K562 (cell line): Measurements from ENCODE around the gene GJC2. TPM values are rescaled to one million over a fixed set of nuclear protein-coding genes. Genes with fewer than 3 reads are reported as not detected.
A peak's percentile ranks its signal among the peaks of the same experiment; 100 is the strongest.

Experiments used
- E2F3 ChIP-seq: fragments of 250-450 bp; sonication (Bioruptor Pico); IDR thresholded peaks from 2 replicates; pipeline ENCODE4 v1.4.0; 2020; ENCODE audit warnings: mild to moderate bottlenecking
- GABPA ChIP-seq: fragments of 200-800 bp; sonication (Bioruptor generic); conservative IDR thresholded peaks from 2 replicates; pipeline ENCODE4 v1.6.1; 2016; ENCODE audit warnings: low read depth, missing genetic modification characterization, missing compliant biosample characterization
- HIVEP1 ChIP-seq: fragments of 250-450 bp; sonication (Bioruptor Pico); IDR thresholded peaks from 2 replicates; pipeline ENCODE4 v1.4.0; 2020; ENCODE audit warnings: mild to moderate bottlenecking
- KDM5B ChIP-seq: fragments of 200-600 bp; sonication (generic); IDR thresholded peaks from 2 replicates; pipeline ENCODE4 v1.6.1; 2012; ENCODE audit warnings: low read depth, mild to moderate bottlenecking, moderate library complexity, low read length, control low read depth, inconsistent platforms; ENCODE audit not compliant: insufficient replicate concordance
- MCM3 ChIP-seq: fragments of 450-650 bp; IDR thresholded peaks from 2 replicates; pipeline ENCODE4 v1.6.1; 2016
- MTA3 ChIP-seq: fragments of 450-650 bp; formaldehyde crosslinking; IDR thresholded peaks from 2 replicates; pipeline ENCODE4 v1.6.1; 2017; ENCODE audit warnings: mild to moderate bottlenecking, borderline replicate concordance
- POLR3G ChIP-seq: IDR thresholded peaks from 2 replicates; pipeline ENCODE4 v1.6.1; 2011; ENCODE audit not compliant: insufficient read length, insufficient replicate concordance; ENCODE audit errors: extremely low read depth
- PREB ChIP-seq: sonication (generic); formaldehyde crosslinking; IDR thresholded peaks from 2 replicates; pipeline ENCODE4 v1.8.1; 2023; ENCODE audit warnings: mild to moderate bottlenecking, missing genetic modification reagents
- RB1 ChIP-seq: fragments of 450-650 bp; IDR thresholded peaks from 2 replicates; pipeline ENCODE4 v1.6.1; 2017; ENCODE audit warnings: low read depth, mild to moderate bottlenecking
- RBFOX2 ChIP-seq: fragments of 200-400 bp; formaldehyde crosslinking; IDR thresholded peaks from 2 replicates; pipeline ENCODE4 v1.6.1; 2017; ENCODE audit warnings: low read depth, mild to moderate bottlenecking, low read length, moderate library complexity
- RNF219 ChIP-seq: fragments of 250-450 bp; sonication (Bioruptor Pico); IDR thresholded peaks from 2 replicates; pipeline ENCODE4 v1.5.0; 2022; ENCODE audit warnings: mild to moderate bottlenecking
- SETDB1 ChIP-seq: IDR thresholded peaks from one replicate; pipeline ENCODE4 v1.6.1; 2012; ENCODE audit warnings: low read length, control low read depth, inconsistent platforms
- SIN3B ChIP-seq: fragments of 450-650 bp; IDR thresholded peaks from 2 replicates; pipeline ENCODE4 v1.6.1; 2017; ENCODE audit warnings: low read depth, mild to moderate bottlenecking, moderate library complexity
- SMARCA5 ChIP-seq: fragments of 450-650 bp; IDR thresholded peaks from 2 replicates; pipeline ENCODE4 v1.6.1; 2016
- SP1 ChIP-seq: sonication (generic); formaldehyde crosslinking; IDR thresholded peaks from 2 replicates; pipeline ENCODE4 v1.8.1; 2022; ENCODE audit warnings: mild to moderate bottlenecking, missing genetic modification reagents
- TCF3 ChIP-seq: sonication (generic); formaldehyde crosslinking; IDR thresholded peaks from 2 replicates; pipeline ENCODE4 v1.4.0; 2020; ENCODE audit warnings: mild to moderate bottlenecking, missing genetic modification reagents
- TRIM28 ChIP-seq: fragments of 450-650 bp; IDR thresholded peaks from 2 replicates; pipeline ENCODE4 v1.6.1; 2017
- ZFP30 ChIP-seq: fragments of 250-450 bp; sonication (Bioruptor Pico); IDR thresholded peaks from 2 replicates; pipeline ENCODE4 v1.8.0; 2022; ENCODE audit warnings: moderate library complexity, mild to moderate bottlenecking, inconsistent platforms, borderline replicate concordance
- ZKSCAN8 ChIP-seq: fragments of 200-800 bp; sonication (Bioruptor generic); IDR thresholded peaks from 2 replicates; pipeline ENCODE4 v1.6.1; 2016; ENCODE audit warnings: missing genetic modification characterization, missing compliant biosample characterization
- ZNF146 ChIP-seq: IDR thresholded peaks from one replicate; pipeline ENCODE4 v1.6.1; 2018; ENCODE audit warnings: missing compliant biosample characterization; ENCODE audit not compliant: unreplicated experiment
- ZNF311 ChIP-seq: fragments of 250-450 bp; sonication (Bioruptor Pico); IDR thresholded peaks from 2 replicates; pipeline ENCODE4 v1.4.0; 2020; ENCODE audit warnings: mild to moderate bottlenecking, moderate library complexity
- ZNF57 ChIP-seq: fragments of 450-650 bp; formaldehyde crosslinking; IDR thresholded peaks from 2 replicates; pipeline ENCODE4 v1.4.0; 2020; ENCODE audit warnings: mild to moderate bottlenecking, moderate library complexity
- ZNF696 ChIP-seq: fragments of 250-450 bp; sonication (Bioruptor Pico); conservative IDR thresholded peaks from 2 replicates; pipeline ENCODE4 v1.4.0; 2020; ENCODE audit warnings: mild to moderate bottlenecking, moderate library complexity
- polyA plus RNA-seq, 8 experiments: library from polyadenylated mRNA; depleted of rRNA in 4 of 8; stranded (reverse) in 5 of 8; unstranded in 3 of 8; fragments of >200 nt; fragmentation: Nextera tagmentation in 2 of 8; fragmentation: Illumina TruSeq in 1 of 8; extraction: Ambion mirVana in 2 of 8; extraction: Trizol in 1 of 8; gene quantifications; 2 replicates each; pipeline versions ENCODE4 v1.2.1 to v1.2.3, GENCODE V29; 2011 to 2014; ENCODE audit warnings: inconsistent platforms in 1 of 8, missing spikeins in 1 of 8
- total RNA-seq, 7 experiments: library from RNA; depleted of rRNA in 6 of 7; stranded (reverse); fragments of >200 nt in 6 of 7; fragmentation: Illumina TruSeq in 2 of 7; extraction: Trizol in 2 of 7; gene quantifications; 2 replicates each; pipeline versions ENCODE4 v1.2.1 to v1.2.3, GENCODE V29; 2011 to 2021; ENCODE audit warnings: low replicate concordance in 1 of 7
- TF ChIP-seq, protein P1 (sequence below): fragments of 450-650 bp; conservative IDR thresholded peaks from 2 replicates; pipeline ENCODE4 v1.6.1; 2016; ENCODE audit warnings: missing genetic modification characterization, low read depth, mild to moderate bottlenecking, missing compliant biosample characterization, moderate library complexity
- TF ChIP-seq, protein P2 (sequence below): fragments of 450-650 bp; IDR thresholded peaks from 2 replicates; pipeline ENCODE4 v1.6.1; 2016; ENCODE audit warnings: low read depth, mild to moderate bottlenecking, moderate library complexity

Gene GJC2
- total and polyA plus RNA-seq, 9 of the 15 experiments (the other 6 are each of a cell fraction or from before 2014, with no cell fraction given) = 0.03 to 0.62 (median 0.11) TPM; not detected in 2

GRCh38 chr1:228174482-228175315 is 25.0 kb downstream of the GJC2 start (continued):
- TF ChIP-seq, protein P1, sequence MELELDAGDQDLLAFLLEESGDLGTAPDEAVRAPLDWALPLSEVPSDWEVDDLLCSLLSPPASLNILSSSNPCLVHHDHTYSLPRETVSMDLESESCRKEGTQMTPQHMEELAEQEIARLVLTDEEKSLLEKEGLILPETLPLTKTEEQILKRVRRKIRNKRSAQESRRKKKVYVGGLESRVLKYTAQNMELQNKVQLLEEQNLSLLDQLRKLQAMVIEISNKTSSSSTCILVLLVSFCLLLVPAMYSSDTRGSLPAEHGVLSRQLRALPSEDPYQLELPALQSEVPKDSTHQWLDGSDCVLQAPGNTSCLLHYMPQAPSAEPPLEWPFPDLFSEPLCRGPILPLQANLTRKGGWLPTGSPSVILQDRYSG (tag) = no peak
- TF ChIP-seq RNF219 (CRISPR knock-in tag) (no peak), SETDB1 (no peak), GABPA (tag) (no peak), RB1 (0 out of 2 replicates have a peak, but pooled peaks have one; percentile 33), POLR3G (no peak), E2F3 (CRISPR knock-in tag) (no peak), TRIM28 (no peak), ZKSCAN8 (no peak), MTA3 (0 out of 2 replicates have a peak, but pooled peaks have one; percentile 35), PREB (CRISPR knock-in tag) (no peak), RBFOX2 (peak; percentile 71), SMARCA5 (no peak), SIN3B (0 out of 2 replicates have a peak, but pooled peaks have one; percentile 25), ZNF146 (CRISPR knock-in tag) (no peak), ZNF311 (CRISPR knock-in tag) (no peak), ZNF696 (CRISPR knock-in tag) (no peak), ZFP30 (CRISPR knock-in tag) (no peak), TCF3 (CRISPR knock-in tag) (no peak), ZNF57 (no peak), KDM5B (peak; percentile 74), HIVEP1 (CRISPR knock-in tag) (no peak), MCM3 (no peak), SP1 (peak; percentile 100)
- TF ChIP-seq, protein P2, sequence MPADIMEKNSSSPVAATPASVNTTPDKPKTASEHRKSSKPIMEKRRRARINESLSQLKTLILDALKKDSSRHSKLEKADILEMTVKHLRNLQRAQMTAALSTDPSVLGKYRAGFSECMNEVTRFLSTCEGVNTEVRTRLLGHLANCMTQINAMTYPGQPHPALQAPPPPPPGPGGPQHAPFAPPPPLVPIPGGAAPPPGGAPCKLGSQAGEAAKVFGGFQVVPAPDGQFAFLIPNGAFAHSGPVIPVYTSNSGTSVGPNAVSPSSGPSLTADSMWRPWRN = no peak
